H9 (cell line): ENCODE results near the gene AKT1. TPM values are rescaled to one million over a fixed set of nuclear protein-coding genes. Genes with fewer than 3 reads are reported as not detected.

ENCODE experiments used
- DNase-seq: peaks from one replicate; pipeline ENCODE4 v3.0.0-alpha.2; 2017
- H2AFZ ChIP-seq: one replicate; pipeline ENCODE4 v1.6.1; 2013; ENCODE audit warnings: mild to moderate bottlenecking, low read length, control low read depth, moderate library complexity
- H2AK5ac ChIP-seq: 2 replicates; pipeline ENCODE4 v1.6.1; 2013; ENCODE audit warnings: low read length, control low read depth, mixed read lengths; ENCODE audit not compliant: insufficient read length
- H2BK120ac ChIP-seq: one replicate; pipeline ENCODE4 v1.6.1; 2013; ENCODE audit warnings: low read depth, mild to moderate bottlenecking, low read length, control low read depth, inconsistent platforms; ENCODE audit not compliant: poor library complexity, severe bottlenecking
- H2BK12ac ChIP-seq: 2 replicates; pipeline ENCODE4 v1.6.1; 2013; ENCODE audit warnings: low read length, control low read depth, mixed read lengths, low read depth; ENCODE audit not compliant: insufficient read length
- H2BK15ac ChIP-seq: 2 replicates; pipeline ENCODE4 v1.6.1; 2013; ENCODE audit warnings: low read depth, low read length, control low read depth
- H2BK20ac ChIP-seq: one replicate; pipeline ENCODE4 v1.6.1; 2013; ENCODE audit warnings: low read depth, mild to moderate bottlenecking, low read length, control low read depth, inconsistent platforms; ENCODE audit not compliant: poor library complexity, severe bottlenecking
- H2BK5ac ChIP-seq: 2 replicates; pipeline ENCODE4 v1.6.1; 2013; ENCODE audit warnings: low read length, control low read depth, mixed read lengths; ENCODE audit not compliant: insufficient read length
- H3K14ac ChIP-seq: 2 replicates; pipeline ENCODE4 v1.6.1; 2013; ENCODE audit warnings: low read length, control low read depth; ENCODE audit not compliant: insufficient read depth
- H3K18ac ChIP-seq: 2 replicates; pipeline ENCODE4 v1.6.1; 2013; ENCODE audit warnings: low read depth, mild to moderate bottlenecking, mixed read lengths, low read length, control low read depth; ENCODE audit not compliant: insufficient read length
- H3K23ac ChIP-seq: 2 replicates; pipeline ENCODE4 v1.6.1; 2013; ENCODE audit warnings: low read length, control low read depth, mixed read lengths, low read depth; ENCODE audit not compliant: insufficient read length
- H3K23me2 ChIP-seq: 2 replicates; pipeline ENCODE4 v1.6.1; 2013; ENCODE audit warnings: low read depth, mild to moderate bottlenecking, mixed read lengths, low read length, control low read depth; ENCODE audit not compliant: insufficient read length, poor library complexity, severe bottlenecking
- H3K27ac ChIP-seq: 2 replicates; pipeline ENCODE4 v1.5.1; 2013; ENCODE audit warnings: low read length, control low read depth, mixed read lengths, low read depth; ENCODE audit not compliant: insufficient read length
- H3K27me3 ChIP-seq: 2 replicates; pipeline ENCODE4 v1.6.1; 2013; ENCODE audit warnings: low read length, control low read depth, inconsistent platforms; ENCODE audit not compliant: insufficient read depth
- H3K4ac ChIP-seq: 2 replicates; pipeline ENCODE4 v1.6.1; 2013; ENCODE audit warnings: low read depth, mild to moderate bottlenecking, control low read depth, inconsistent platforms, low read length, moderate library complexity
- H3K4me1 ChIP-seq: 2 replicates; pipeline ENCODE4 v1.6.1; 2013; ENCODE audit warnings: low read length, control low read depth, inconsistent platforms; ENCODE audit not compliant: insufficient read depth
- H3K4me2 ChIP-seq: 2 replicates; pipeline ENCODE4 v1.6.1; 2013; ENCODE audit warnings: low read length, control low read depth, mixed read lengths; ENCODE audit not compliant: insufficient read length, insufficient read depth
- H3K56ac ChIP-seq: 2 replicates; pipeline ENCODE4 v1.6.1; 2013; ENCODE audit warnings: low read depth, mild to moderate bottlenecking, mixed read lengths, low read length, control low read depth; ENCODE audit not compliant: insufficient read length
- H3K79me1 ChIP-seq: 2 replicates; pipeline ENCODE4 v1.6.1; 2013; ENCODE audit warnings: low read depth, mild to moderate bottlenecking, moderate library complexity, low read length, control low read depth, inconsistent platforms; ENCODE audit not compliant: insufficient read depth, poor library complexity, severe bottlenecking
- H3K79me2 ChIP-seq: 2 replicates; pipeline ENCODE4 v1.6.1; 2013; ENCODE audit warnings: low read length, control low read depth, inconsistent platforms; ENCODE audit not compliant: insufficient read depth
- H3K9ac ChIP-seq: 2 replicates; pipeline ENCODE4 v1.6.1; 2013; ENCODE audit warnings: low read length, control low read depth, mixed read lengths; ENCODE audit not compliant: insufficient read length; ENCODE audit errors: extremely low read depth
- H3K9me3 ChIP-seq: one replicate; pipeline ENCODE4 v1.6.1; 2013; ENCODE audit warnings: low read depth, low read length, inconsistent platforms; ENCODE audit not compliant: control insufficient read depth
- H3T11ph ChIP-seq: one replicate; pipeline ENCODE4 v1.6.1; 2013; ENCODE audit warnings: mild to moderate bottlenecking, low read length, control low read depth, inconsistent platforms
- H4K20me1 ChIP-seq: one replicate; pipeline ENCODE4 v1.6.1; 2013; ENCODE audit not compliant: control insufficient read depth, insufficient read length, insufficient read depth
- H4K5ac ChIP-seq: 2 replicates; pipeline ENCODE4 v1.6.1; 2013; ENCODE audit warnings: low read depth, mild to moderate bottlenecking, mixed read lengths, low read length, control low read depth; ENCODE audit not compliant: insufficient read length
- H4K8ac ChIP-seq: replicated peaks from 2 replicates; pipeline ENCODE4 v1.6.1; 2013; ENCODE audit warnings: low read length, control low read depth, mixed read lengths, low read depth; ENCODE audit not compliant: insufficient read length
- H4K91ac ChIP-seq: 2 replicates; pipeline ENCODE4 v1.6.1; 2013; ENCODE audit warnings: low read depth, mild to moderate bottlenecking, moderate library complexity, mixed read lengths, low read length, control low read depth; ENCODE audit not compliant: insufficient read length
- H3K27ac Mint-ChIP-seq, 3 experiments: 2 replicates in 2 of 3; 3 replicates in 1 of 3; pipeline ENCODE4 v1.8.0; 2020 to 2021; ENCODE audit warnings: mixed read lengths in 3 of 3, mild to moderate bottlenecking in 1 of 3, moderate library complexity in 1 of 3
- H3K27me3 Mint-ChIP-seq: 2 replicates; pipeline ENCODE4 v1.8.0; 2021; ENCODE audit warnings: low read depth, mild to moderate bottlenecking, moderate library complexity, mixed read lengths
- H3K36me3 Mint-ChIP-seq, 3 experiments: 2 replicates in 2 of 3; 3 replicates in 1 of 3; pipeline ENCODE4 v1.8.0; 2020 to 2021; ENCODE audit warnings: low read depth in 3 of 3, mixed read lengths in 3 of 3; ENCODE audit not compliant: insufficient read depth in 1 of 3
- H3K4me1 Mint-ChIP-seq, 2 experiments: 2 replicates each; pipeline ENCODE4 v1.8.0; 2020; ENCODE audit warnings: mixed read lengths in 2 of 2
- H3K4me3 Mint-ChIP-seq, 2 experiments: 2 replicates in 1 of 2; 3 replicates in 1 of 2; pipeline ENCODE4 v1.8.0; 2020 to 2021; ENCODE audit warnings: mild to moderate bottlenecking in 2 of 2, mixed read lengths in 2 of 2, moderate library complexity in 1 of 2
- H3K9me3 Mint-ChIP-seq, 2 experiments: 2 replicates in 1 of 2; 3 replicates in 1 of 2; pipeline ENCODE4 v1.8.0; 2020; ENCODE audit warnings: mild to moderate bottlenecking in 2 of 2, mixed read lengths in 2 of 2, moderate library complexity in 1 of 2
- CTCF ChIP-seq: fragments of 200-600 bp; sonication (generic); conservative IDR thresholded peaks from 3 replicates; pipeline ENCODE4 v1.8.0; 2021; ENCODE audit warnings: antibody characterized with exemption, mild to moderate bottlenecking
- WGBS: extraction: QIAGEN DNeasy Blood & Tissue Kit; methylation state at CpG from one replicate; pipeline ENCODE4 v1.1.7; 2013; ENCODE audit warnings: missing lambda C conversion rate, low lambda C conversion rate, mixed read lengths; ENCODE audit not compliant: insufficient read length; ENCODE audit errors: extremely low coverage; 5-methylcytosine and 5-hydroxymethylcytosine counted together
- total RNA-seq: library from RNA; stranded (reverse); gene quantifications from 2 replicates; pipeline ENCODE4 v1.2.1, GENCODE V29; 2021

Gene AKT1
- total RNA-seq, 1 experiment from 2014 or later: 101 TPM

GRCh38 chr14:104735830-104736642 is 59.5 kb downstream of the AKT1 start:
- Histone ChIP-seq H2AK5ac (no peak overlapping the region), H3K4me2 (no peak overlapping the region), H3K4me1 (no peaks in the 10 kb centered on the region), H2AFZ (no peak overlapping the region), H3K23me2 (no peaks in the 10 kb centered on the region), H2BK15ac (no peak overlapping the region), H2BK12ac (no peak overlapping the region), H3K9me3 (no peaks in the 10 kb centered on the region), H2BK120ac (no peak overlapping the region), H3K27ac (no peak overlapping the region), H3K27me3 (no peaks in the 10 kb centered on the region), H4K5ac (no peak overlapping the region), H3K14ac (no peak overlapping the region; the same call in 1 of the 2 replicates), H3K23ac (no peak overlapping the region), H4K20me1 (no peaks in the 10 kb centered on the region), H3K4ac (no peak overlapping the region), H4K8ac (no peak overlapping the region), H3K56ac (no peak overlapping the region), H3K9ac (no peak overlapping the region), H2BK20ac (no peak overlapping the region), H4K91ac (no peak overlapping the region), H3K79me2 (no peaks in the 10 kb centered on the region), H3K79me1 (no peaks in the 10 kb centered on the region), H2BK5ac (no peak overlapping the region), H3K18ac (no peak overlapping the region), H3T11ph (no peak overlapping the region)
- no peak for DNase-seq
- Mint-ChIP-seq H3K36me3 (peaks cover 3 to 9% (median 4%) of the 10 kb centered on the region in 3 experiments; a peak in 5 of 7 replicates), H3K9me3 (no peaks in the 10 kb centered on the region), H3K4me1 (peaks cover 0 to 3% of the 10 kb centered on the region in 2 experiments; a peak in 1 of 4 replicates), H3K4me3 (no peak overlapping the region), H3K27ac (no peak overlapping the region; a peak in 1 of 7 replicates), H3K27me3 (peaks cover 12% of the 10 kb centered on the region)
- TF ChIP-seq CTCF: no peak
- no CpG with 5 or more reads among the region's 26 CpGs for WGBS
